Cardiac fibroblast (primary cell): ENCODE results near the gene TCFL5.

Source experiments
- DNase-seq, 2 donors: peaks; one replicate each; pipeline versions ENCODE4 v3.0.0 to v3.0.0-alpha.2; 2010; ENCODE audit warnings: low read depth in 2 of 2
- H3K4me3 ChIP-seq, 2 donors: replicated peaks in 1 of 2; 1 replicate in 1 of 2; 2 replicates in 1 of 2; pipeline ENCODE4 v1.5.1; 2011; ENCODE audit warnings: low read depth in 2 of 2, low read length in 2 of 2, mild to moderate bottlenecking in 2 of 2, moderate library complexity in 1 of 2
- CTCF ChIP-seq: IDR thresholded peaks from one replicate; pipeline ENCODE4 v1.5.1; 2011; ENCODE audit warnings: low read depth, mild to moderate bottlenecking, low read length, inconsistent platforms

Gene TCFL5

GRCh38 chr20:62880147-62880934 is 18.7 kb upstream of the TCFL5 start:
- DNase-seq: no peak
- H3K4me3 ChIP-seq: no peak overlapping the region
- no peak for TF ChIP-seq CTCF

DNA sequence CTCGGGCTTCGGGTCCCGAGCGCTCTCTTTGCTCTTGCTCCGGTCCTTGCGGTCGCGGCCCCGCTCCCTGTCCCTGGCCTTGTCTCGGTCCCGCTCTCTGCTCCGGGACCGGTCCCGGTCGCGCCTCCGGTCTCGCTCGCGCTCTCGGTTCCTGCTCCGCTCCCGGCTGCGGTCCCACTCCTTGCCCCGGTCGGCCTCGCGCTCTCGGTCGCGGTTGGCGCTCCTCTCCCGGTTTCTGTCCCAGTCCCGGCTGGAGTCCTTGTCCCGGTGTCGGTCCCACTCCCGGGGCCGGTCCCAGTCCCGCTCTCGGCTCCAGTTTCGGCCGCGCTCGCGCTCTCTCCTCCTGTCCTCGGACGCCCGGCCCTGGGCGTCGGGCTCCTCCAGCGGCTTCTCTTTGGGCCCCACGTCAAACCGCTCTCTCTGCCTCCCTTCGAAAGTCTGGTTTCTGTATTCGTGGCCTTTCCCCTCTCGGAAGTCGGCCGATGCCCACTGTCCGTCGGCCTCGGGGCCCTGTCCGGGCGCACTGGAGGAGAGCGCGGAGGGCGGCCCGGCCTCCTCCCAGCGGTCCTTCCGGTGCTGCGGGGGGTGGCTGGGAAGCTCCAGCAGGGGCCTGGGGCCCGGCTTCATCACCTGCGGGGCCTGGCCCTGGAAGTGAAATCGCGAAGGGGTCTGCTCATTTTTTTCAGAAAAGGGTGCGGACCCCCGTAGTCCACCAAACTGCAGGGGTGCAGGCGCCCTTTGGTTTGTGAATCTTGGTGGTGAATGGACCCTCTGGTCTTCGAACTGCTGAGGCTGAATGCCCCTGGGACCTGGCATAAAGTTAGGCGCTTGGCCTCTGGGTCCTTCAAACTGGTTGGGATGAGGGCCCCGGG is 17.9 kb upstream of the TCFL5 start:
- no peak for TF ChIP-seq CTCF
- no peak for DNase-seq
- peak overlapping the region in 1 of 2 donors; percentile 0 for H3K4me3 ChIP-seq

- no peak overlapping the region for H3K4me3 ChIP-seq
- TF ChIP-seq CTCF: no peak
- DNase-seq: no peak
Measured at GRCh38 chr20:62878244-62879038, 16.8 kb upstream of the TCFL5 start.

GRCh38 chr20:62876902-62877816 is 15.5 kb upstream of the TCFL5 start:
- no peak overlapping the region for H3K4me3 ChIP-seq
- no peak for TF ChIP-seq CTCF

GRCh38 chr20:62876501-62876901 is 14.9 kb upstream of the TCFL5 start:
- no peak overlapping the region for H3K4me3 ChIP-seq
- DNase-seq: no peak
- TF ChIP-seq CTCF: no peak

More at GRCh38 chr20:62876902-62877816, 15.5 kb upstream of the TCFL5 start:
- peak; percentile 52 to 81 for DNase-seq
